Measurements from ENCODE around the gene AREG.

The AREG gene

DNA sequence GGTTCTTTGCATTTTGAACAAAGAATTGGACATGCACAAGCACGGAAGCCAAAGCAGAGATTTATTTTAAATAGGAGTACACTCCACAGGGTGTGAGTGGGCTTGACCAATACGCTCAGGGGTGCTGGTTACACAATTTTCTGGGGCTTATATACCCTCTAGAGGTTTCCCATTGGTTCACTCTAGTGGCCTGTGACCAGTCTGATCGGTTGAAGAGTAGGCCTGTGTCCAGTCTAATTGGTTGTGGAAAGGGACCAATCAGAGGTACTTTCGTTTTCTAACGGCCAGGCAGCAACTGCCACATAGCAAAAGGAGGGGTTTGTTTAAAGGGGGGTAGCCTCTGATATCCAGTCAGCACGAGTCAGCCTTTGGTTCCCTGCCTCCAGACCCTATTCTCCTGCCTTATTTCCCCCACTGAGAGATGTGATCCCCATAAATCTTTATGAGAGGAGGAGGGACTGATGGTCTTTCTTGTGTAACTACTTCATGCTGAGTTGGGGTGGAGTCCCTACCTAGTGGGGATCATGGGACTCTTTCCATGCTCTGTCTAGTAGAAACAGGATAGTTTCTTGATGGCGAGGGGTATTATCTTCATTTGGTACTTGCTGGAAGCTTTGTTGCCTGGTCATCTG, 11.3 kb upstream of the AREG start:
- no peak for DNase-seq

DNA sequence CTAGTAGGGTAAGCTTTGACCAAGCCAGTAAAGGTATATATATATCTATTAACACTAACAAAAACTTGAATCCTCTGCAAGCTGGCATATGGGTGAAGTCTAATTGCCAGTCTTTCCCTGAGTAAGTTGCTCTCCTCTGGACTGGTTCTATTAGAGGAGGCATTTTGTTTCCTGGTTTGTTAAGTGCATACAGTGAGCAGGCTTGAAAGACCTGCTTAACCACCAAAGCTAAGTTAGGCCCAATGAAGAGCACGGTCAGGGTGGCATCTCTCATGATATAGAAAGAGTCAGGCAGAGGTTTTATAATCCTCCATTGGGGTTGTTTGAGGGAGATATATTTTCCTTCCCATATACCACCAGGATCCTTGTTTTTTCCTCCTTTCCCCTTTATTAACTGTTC, 9.6 kb upstream of the AREG start:
- no peak for DNase-seq

DNA sequence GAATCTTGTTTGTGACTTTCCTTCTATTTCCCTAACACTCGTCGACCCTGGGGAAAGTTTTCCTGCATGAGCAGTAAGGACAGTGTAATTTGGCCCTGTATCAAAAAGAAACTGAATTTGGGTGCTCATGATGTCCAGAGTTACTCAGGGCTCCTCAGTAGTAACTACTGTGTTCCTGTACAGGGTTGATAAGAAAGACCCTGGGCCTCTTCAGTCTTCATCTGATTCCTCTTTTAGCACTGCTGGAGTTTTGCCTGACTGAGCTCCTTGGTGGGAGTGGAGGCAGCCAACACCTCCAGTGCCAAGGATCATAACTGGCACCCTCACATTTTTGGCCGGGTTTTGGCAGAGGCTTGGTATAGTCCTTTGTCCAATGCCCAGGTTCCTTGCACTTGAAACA, 7.1 kb upstream of the AREG start:
- no peak for DNase-seq

DNA sequence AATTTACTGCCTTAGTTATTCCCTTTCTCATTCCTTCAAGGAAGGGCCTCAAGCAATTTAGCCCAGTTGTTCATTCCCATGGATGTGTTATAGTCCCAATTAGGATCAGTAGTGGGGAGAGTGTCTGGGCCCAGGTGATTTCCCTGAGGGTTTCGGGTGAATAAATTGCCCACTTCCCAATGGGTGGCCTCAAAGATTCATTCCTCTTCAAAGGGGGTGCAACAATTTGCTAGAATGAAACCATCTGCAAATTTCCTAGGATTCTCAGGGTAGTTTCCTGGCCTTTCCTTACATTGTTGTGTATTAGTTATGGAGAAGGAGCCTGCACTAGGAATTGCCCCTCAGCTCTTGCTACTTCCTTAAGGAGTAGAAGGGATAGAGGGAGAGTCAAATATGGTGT, 6.3 kb upstream of the AREG start:
- no peak for DNase-seq

DNA sequence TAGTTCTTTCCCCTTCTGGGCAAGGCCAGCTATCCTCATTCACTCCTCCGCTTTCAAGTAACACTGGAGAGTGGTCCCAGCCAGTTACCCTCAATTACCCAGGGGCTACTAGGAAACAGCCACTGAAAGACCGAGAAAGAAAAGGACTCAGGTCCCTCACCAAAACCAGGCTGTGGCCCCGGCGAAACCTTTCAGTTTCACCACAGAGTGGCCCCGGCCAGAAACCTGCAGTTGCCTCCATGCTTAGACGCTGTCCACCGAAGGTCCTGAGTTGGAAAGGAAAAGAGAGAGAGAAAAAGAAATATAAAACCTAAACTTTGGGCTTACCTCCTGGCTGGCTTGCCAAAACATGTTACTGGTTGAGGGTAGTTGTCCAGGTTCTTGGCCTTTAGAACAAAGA, 5.0 kb upstream of the AREG start:
- no peak for DNase-seq

DNA sequence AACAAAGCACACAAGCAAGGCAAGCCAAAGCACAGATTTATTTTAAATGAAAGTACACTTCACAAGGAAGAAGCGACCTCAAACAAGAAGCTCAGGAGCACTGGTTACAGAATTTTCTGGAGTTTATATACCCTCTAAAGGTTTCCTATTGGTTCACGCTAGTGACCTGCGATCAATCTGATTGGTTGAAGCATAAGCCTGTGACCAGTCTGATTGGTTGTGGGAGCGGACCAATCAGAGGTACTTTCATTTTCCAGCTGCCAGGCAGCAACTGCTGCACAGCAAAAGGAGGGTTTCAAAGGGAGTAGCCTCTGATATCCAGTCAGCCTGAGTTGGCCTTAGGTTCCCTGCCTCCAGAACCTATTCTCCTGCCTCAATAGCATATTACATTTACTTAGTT, 4.6 kb upstream of the AREG start:
- DNase-seq = no peak

DNA sequence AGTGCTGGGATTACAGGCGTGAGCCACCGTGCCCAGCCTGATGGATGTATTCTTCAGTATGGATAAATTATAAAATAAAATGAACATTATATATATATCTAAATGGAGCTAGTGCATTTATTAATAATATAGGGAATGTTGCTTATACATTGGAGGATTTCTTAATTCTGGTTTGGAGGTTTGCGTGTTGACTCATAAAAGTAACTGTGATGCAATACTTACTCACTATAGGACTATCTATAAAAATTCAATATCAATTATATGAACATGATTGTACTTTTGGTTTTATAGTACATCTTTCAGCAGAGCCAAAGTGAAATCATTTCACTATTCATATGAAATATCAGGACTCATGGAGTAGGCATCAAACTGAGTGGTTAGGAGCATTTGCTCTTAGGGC, 3.2 kb upstream of the AREG start:
- no peak for DNase-seq

DNA sequence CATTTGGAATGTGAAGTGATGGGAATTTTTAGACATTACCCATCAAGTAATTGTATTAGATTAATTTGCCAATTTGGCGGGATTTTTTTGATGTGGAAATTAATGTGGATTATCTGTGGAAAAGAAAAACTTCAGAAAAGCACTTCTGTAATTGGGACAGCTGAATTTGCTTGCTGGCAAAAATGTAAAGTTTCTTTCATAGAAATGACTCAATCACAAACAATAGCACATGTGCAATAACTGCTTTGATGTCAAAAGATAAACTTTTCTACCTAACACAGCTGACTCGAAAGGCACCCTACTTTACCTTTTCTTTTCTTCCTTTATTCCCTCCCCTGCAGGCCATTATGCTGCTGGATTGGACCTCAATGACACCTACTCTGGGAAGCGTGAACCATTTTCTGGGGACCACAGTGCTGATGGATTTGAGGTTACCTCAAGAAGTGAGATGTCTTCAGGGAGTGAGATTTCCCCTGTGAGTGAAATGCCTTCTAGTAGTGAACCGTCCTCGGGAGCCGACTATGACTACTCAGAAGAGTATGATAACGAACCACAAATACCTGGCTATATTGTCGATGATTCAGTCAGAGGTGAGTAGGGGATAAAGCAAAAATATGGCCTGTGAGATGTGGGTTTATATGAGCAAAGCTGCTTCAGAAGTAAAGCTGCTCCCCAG, 1.4 kb downstream of the AREG start:
- no peak for DNase-seq

DNA sequence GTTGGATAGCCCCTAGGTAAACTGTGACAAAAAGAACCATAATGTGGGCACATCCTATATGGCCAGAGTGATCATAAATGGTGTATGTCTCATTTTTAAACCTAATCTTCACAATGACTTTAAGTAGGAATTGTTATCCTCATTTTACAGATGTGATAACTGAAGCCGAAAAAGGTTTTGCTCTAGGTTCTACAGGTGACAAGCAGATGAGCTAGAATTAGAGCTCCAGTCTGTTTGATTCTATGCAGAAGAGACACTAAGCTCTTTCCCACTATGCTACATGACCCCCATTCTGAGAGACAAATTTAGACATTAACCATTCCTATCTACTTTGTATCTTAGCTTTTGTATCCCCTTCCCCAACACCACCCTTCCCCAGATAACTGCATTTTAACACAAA, 2.0 kb downstream of the AREG start:
- DNase-seq = no peak

DNA sequence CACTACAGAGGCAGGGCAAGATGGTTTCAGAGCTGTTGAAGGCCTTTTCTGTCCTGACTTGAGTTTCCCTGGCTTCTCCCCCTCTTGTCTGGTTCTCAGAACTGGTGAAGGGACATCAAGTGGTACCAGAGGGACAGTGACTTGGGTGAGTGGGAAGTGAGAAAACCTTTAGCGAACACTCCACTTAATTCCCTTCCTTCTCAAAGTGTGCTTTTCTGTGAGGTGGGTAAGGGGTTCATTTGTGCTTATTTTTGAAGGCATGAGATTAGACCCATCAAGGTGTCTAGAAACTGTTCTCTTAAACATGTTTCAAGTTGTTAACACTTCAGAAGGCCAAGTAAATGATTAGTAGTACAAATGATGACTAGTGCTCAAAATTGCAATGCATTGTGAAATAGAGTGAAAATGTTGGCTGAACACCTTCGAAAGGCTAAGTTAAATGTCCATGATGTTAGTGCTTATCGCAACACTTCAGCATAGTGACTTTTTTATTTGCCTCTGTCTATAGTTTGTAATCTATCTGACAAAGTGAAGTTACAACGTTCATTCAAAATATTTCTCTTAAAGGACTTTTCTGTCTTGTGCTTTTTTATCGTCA, 2.8 kb downstream of the AREG start:
- no peak for DNase-seq

DNA sequence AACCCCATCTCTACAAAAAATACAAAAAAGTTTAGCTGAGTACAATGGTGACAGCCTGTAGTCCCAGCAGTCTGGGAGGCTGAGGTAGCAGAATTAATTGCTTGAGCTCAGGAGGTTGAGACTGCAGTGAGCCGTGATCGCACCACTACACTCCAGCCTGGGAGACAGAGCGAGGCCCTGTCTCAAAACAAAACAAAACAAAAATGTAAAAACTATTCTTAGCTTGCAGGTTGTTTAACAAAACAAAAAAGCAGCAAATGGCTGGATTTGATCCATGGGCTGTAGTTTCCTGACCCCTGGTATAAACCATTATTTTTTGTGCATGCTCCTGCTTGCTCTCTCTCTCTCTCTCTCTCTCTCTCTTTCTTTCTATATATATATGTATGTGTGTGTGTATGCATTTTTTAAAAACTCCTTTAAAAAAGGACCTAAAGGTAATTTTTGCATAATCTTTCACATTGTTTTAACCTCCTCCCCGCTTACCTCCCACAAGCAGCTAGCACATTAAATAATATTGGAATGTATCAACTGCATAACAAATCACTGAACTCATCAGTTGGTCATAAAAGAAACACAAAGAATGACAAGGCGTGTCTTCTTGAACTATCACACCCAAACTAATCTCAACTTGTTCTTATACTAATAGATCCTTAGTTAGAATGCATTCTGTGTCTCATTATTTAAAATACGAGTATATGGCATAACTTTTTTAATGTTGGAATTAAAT, 4.8 kb downstream of the AREG start:
- DNase-seq = no peak

DNA sequence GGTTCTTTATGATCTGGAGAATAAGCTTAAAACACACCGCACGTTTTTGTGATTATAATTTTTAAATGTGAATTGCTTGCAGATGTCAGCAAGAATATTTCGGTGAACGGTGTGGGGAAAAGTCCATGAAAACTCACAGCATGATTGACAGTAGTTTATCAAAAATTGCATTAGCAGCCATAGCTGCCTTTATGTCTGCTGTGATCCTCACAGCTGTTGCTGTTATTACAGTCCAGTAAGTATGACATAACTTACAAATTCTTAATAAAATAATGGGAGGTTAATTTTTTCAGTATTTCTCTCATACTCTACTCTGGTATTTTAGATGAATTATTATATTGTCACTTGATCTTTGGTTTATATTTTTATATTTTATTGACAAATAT, 5.4 kb downstream of the AREG start:
- no peak for DNase-seq

DNA sequence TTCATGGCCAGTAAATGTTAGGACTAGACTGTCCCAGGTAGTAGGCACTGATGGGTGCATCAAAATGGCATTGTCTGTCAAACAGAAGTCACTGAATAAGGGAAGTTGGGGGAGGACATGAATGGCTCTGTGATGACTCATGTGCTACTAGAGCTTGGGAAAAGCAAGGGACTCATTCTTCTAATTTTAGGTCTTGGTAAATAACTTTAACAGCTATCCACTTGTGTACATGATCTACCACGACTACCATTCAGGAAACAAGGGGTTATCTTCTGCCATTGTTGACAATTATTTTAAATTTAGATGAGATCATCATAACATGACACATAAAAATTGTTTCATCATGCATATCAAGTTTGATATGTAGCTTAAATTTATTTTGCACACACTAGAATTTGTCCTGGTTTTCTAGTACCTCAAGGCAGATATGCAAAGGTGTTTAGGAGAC, 6.3 kb downstream of the AREG start:
- DNase-seq = no peak

DNA sequence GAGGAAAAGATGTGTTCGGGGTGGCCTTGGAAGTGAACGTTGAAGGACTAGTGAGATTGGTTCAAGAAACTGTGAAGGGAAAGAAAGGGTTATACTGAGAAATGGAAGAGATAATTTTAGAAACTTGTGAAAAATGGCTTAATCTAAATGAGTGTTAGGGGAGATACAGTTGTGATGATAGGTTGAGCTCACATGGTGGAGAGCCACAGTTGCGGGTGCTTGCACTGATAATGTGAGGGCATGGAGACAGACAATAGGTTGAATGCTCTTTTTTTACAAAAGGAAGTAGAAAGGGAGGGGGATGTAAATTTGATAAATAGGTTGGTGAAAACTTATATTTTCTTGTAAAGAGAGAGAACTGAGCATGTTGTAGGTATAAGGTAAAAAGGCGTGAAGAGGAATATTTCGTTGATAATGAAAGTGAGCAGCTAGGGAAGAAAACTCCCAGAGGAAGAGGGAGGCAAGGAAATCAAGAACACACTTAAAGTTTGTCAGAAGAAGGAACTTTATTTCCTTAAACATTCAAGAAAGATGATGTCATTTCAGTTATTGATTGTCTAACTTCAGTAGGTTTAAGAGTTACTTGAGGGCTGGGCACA, 8.2 kb downstream of the AREG start:
- no peak for DNase-seq

DNA sequence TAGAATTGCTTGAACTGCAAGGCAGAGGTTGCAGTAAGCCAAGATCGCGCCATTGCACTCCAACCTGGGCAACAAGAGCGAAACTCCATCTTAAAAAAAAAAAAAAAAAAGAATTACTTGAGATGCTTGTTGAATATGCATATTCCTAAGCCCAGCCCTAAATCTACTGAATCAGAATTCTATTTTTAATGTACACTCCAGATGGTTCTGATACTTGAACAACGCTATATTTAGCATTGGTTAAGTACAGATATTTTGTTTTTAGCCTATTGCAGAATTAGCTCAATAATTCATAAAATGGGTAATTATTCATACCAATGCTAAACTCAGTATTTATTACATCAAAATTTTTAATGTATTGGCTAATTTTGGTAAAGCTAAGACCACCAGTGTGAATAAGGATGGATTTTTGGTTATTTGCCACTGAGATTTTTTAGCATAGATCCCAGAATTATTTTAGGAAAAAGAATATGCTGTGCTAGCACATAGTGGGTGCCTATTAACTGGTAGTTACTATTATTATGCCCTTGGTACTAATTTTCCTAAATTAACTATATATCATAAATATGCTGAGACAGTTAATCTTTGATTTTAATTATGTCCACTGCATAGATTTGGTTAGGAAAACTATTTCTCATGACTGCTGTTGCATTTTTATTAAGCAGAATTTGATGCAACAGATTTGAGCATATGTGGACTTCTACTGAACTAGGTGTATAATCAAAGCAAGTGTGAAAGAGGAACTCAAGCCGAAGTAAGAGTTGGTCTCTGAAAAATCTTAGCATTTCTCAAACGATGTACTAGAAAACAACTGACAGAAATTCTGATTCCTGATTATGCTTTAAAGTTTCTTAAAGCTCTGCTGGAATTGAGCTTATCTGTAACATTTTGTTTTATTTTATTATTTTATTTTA, 9.2 kb downstream of the AREG start:
- no peak for DNase-seq

DNA sequence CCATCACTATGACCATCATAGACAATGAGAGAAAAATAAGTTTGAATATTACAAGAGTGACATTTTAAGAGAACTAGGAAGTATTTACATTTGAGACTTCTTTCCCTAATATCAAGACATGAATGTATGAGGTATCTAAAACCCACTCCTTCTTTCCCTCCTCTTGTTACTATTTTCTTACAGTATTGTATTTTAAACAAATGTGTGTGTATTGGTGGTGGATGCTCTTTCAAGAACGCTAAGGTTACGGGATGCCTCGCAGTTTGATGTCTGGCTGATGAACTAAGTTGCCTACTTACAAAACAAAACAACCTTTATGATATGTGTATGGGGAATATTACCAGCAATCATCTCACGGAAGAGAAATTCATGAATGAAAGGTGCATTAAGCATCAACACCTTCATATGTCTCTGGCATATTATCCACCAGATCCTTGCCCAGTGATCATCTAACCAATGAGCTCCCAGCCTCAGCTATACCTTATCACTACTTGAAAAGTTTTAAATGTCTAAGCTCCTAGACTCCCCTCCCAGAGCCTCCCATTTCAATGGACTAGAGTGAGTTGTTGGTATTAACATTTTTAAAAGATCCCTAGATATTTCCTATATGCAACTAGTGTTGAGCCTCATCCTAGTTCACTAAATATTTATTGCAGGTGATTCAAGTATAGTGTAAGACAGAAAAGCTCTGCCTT, 10.6 kb downstream of the AREG start:
- no peak for DNase-seq

DNA sequence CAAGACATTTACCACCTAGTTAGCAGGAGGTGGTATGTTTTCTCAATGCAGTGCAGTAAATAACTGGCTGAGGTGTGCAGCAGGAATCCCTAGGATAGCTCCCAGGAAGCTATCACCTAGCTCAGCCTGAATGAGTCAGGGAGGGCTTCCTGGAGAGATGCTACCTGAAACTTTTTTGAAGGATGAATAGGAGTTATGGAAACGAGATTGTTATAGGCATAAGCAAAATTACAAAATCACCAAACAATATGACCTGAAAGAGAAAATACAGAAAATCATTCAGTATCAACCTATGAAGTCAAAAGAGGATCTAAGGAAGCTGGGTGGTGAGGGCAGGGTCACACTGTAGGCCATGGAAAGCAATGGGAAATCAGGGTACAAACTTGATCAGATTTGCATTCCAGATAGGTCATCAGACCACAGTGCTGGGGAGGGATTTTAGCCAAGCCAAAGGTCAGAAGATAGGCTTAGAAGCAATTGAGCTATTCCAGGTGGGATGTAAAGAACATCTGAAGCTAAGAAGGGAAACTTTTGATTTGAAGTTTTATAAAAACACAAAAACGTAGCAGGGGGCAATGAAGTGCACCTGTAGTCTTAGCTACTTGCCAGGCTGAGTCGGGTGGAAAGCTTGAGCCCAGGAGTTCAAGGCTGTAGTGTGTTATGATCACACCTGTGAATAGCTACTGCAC, 11.3 kb downstream of the AREG start:
- DNase-seq = no peak

DNA sequence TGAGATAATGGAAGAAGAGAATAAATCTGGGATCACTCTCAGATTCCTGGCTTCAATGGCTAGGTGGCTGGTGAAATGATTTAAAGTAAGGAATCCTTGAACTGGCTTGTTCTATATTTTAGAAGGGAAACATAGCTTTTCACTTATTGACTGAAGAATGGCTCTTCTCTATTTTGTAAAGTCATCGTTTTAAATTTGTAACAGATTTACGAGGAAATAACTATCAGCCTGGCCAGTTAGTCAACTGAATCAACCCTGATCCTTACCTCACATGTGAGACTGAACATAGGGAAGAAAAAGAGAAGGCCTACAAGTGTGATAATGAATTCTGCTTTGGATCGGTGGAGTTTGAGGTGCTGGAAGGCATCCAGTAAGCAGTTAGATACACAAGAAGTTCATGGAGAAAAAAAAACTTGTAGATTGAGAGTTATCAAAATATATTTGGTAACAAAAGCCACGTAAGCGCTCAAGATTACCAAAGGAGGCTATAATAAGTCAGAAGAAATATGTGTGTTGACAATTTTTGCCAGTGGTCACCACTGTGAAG, 12.0 kb downstream of the AREG start:
- no peak for DNase-seq

DNA sequence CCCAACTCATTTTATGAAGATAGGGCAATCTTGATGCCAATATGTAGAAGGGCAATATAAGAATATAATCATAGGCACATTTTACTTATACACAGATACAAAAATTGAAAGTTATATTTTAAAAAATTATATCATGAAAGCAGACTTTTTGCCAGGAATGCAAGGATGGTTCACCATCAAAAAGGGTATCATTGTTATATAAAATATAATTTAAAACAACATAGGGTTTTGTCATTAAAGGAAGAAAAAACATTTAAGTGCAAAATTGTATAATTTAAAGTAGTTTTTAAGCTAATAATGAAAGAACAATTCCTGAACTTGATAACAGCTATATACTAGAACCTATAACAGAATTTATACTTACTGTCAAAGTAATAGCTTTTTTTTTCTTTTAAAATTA, 15.9 kb downstream of the AREG start:
- no peak for DNase-seq

DNA sequence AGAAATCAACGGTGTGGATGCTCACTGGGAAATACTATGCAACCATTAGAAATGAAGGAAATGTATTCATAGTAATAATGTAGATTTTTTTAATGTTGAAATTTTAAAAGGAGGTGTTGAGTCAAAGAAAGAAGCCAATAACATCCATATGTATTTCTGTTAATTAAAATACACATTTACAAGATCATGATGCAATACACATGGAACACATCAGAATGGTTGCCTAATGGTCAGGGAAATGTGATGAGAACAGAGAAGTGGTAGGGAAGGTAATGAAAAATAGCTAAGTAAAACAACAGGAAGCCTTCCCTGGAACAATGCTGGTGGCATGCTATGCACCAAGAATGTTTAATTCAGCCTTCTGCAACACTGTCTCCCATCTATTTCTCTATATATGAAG, 18.2 kb downstream of the AREG start:
- no peak for DNase-seq

DNA sequence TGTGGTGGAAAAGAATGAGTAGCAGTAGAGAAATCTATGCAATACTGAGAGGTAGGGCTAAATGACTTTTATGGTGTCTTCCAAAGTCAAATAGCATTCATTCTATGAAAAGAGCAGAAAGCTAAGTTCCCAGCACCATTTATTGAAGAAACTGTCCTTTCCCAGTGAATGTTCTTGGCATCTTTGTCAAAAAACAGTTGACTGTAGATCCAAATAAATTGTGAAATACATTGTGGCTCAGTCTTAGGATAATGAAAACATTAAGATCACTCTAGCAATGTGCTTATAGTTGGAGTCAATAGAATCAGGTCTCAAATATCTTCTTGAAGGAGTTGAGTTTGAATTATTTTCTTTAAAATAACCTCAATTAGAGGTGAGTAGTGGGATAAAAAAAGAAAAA, 19.4 kb downstream of the AREG start:
- DNase-seq = no peak

Data from GOT3 (cell line).